NCI-H2107 treated with DMSO at 0.1 percent for 48 hours (cell line): ENCODE results near the gene MAP7.
"Not testable (repeated sequence)": the region's sequence is repeated elsewhere in the genome, so short reads cannot be mapped to it uniquely, and the experiment has no call there.

Experiments
- DNase-seq: peaks from one replicate; lab custom pipeline; 2025; ENCODE audit not compliant: unreplicated experiment; lab: John Stamatoyannopoulos, UW

Gene MAP7

GRCh38 chr6:136471922-136472321 lies 78.3 kb downstream of the MAP7 start:
- no peak for DNase-seq

GRCh38 chr6:136471372-136471771 lies 78.8 kb downstream of the MAP7 start:
- no peak for DNase-seq

- peak; percentile 27 for DNase-seq
These were observed 80.2 kb downstream of the MAP7 start for GRCh38 chr6:136470044-136470443.

GRCh38 chr6:136469154-136469553 lies 81.1 kb downstream of the MAP7 start:
- no peak for DNase-seq

GRCh38 chr6:136468711-136469110 lies 81.5 kb downstream of the MAP7 start:
- no peak for DNase-seq

- no peak for DNase-seq
These were observed 83.0 kb downstream of the MAP7 start for GRCh38 chr6:136467186-136467585.

- DNase-seq = peak; percentile 76
These were observed 83.4 kb downstream of the MAP7 start for GRCh38 chr6:136466777-136467176.

GRCh38 chr6:136465766-136466303 lies 84.4 kb downstream of the MAP7 start:
- no peak for DNase-seq

GRCh38 chr6:136464874-136465273 lies 85.3 kb downstream of the MAP7 start:
- peak; percentile 6 for DNase-seq

- DNase-seq = no peak
These were observed 86.1 kb downstream of the MAP7 start for GRCh38 chr6:136464148-136464547.

GRCh38 chr6:136463743-136464142 lies 86.5 kb downstream of the MAP7 start:
- DNase-seq = no peak

- DNase-seq = no peak
These were observed 103.5 kb downstream of the MAP7 start for GRCh38 chr6:136446579-136447187.

- DNase-seq = no peak
These were observed 104.1 kb downstream of the MAP7 start for GRCh38 chr6:136446145-136446544.

- no peak for DNase-seq
These were observed 105.2 kb downstream of the MAP7 start for GRCh38 chr6:136445063-136445462.

GRCh38 chr6:136440203-136440602 lies 110.0 kb downstream of the MAP7 start:
- DNase-seq = no peak

GRCh38 chr6:136439514-136440190 lies 110.6 kb downstream of the MAP7 start:
- no peak for DNase-seq

- no peak for DNase-seq
These were observed 111.8 kb downstream of the MAP7 start for GRCh38 chr6:136438441-136438840.

- DNase-seq = no peak
These were observed 113.0 kb downstream of the MAP7 start for GRCh38 chr6:136437246-136437645.

- DNase-seq = no peak
These were observed 115.1 kb downstream of the MAP7 start for GRCh38 chr6:136435101-136435500.

GRCh38 chr6:136431306-136431705 lies 118.9 kb downstream of the MAP7 start:
- DNase-seq = not testable (repeated sequence)

- no peak for DNase-seq
These were observed 120.8 kb downstream of the MAP7 start for GRCh38 chr6:136429264-136430065.

GRCh38 chr6:136427378-136427717 lies 122.9 kb downstream of the MAP7 start:
- DNase-seq = no peak
